Lung microvascular endothelial cell (primary cell): ENCODE results near the gene MOGAT2. TPM values are rescaled to one million over a fixed set of nuclear protein-coding genes. Genes with fewer than 3 reads are reported as not detected.
A peak's percentile ranks its signal among the peaks of the same experiment; 100 is the strongest.
"Not testable (repeated sequence)": the region's sequence is repeated elsewhere in the genome, so short reads cannot be mapped to it uniquely, and the experiment has no call there.

Source experiments
- DNase-seq, 2 donors: peaks; one replicate each; pipeline versions ENCODE4 v3.0.0 to v3.0.0-alpha.2; 2010; ENCODE audit warnings: low read depth in 2 of 2
- total RNA-seq: library from RNA; depleted of rRNA; stranded (reverse); fragments of >200 nt; gene quantifications from 2 replicates; pipeline ENCODE4 v1.2.1, GENCODE V29; 2014

MOGAT2 gene
- total RNA-seq, 1 donor from 2014 or later, result not detected

DNA sequence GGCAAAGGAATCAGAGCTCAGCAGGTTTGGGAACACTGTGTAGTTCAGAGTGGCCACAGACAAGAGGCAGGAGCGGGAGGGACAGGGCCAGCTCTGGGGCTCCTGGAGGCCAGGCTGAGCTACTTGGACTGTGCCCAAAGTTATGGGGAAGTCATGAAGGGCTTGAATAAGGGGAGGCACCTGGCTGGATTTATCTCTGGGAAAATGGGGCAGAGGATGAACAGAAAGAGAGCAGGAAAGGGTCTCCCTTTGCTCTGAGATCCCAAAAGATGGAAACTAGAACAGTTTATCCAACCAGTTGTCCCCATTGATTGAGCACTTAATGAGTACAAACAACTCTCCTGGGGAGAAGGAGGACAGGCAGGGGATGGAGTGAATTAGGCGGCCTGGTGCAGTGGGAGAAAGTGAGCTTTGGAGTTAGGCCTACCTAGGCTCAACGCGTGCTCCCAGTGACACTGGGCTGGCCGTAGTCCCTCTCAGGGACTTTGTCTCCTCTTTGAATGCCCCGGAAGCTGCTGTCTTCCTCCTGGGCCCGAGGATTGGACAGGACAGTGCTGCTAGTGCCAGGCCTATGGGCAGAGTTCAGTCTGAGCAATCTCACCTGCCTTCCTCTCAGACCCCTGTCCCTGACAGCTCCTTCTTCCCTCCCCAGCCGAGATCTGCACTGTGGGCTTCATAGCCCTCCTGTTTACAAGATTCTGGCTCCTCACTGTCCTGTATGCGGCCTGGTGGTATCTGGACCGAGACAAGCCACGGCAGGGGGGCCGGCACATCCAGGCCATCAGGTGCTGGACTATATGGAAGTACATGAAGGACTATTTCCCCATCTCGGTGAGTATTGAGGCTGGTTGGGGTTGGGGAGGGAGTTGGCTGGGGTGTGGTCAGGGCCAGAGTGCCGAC lies 2.0 kb downstream of the MOGAT2 start:
- DNase-seq, result no peak

DNA sequence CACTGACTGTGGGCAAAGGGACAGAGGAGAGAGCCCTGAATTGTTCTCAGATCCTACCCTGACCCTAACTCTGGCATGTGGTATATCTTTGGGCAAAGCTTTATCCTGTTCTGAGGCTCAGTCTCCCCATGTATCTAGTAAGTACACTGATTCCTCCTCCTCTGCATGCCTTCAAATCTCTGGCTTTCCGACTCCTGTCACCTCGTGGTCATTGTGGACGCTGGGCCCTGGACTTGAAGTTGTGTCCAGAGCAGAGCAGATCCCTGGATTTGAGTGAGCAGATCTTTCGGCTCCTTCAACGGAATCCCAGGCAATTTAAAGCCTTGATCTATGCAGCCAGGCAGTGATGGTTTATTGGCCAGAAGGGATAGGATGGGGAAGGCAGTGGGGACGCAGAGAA lies 3.0 kb downstream of the MOGAT2 start:
- no peak for DNase-seq

GRCh38 chr11:75721852-75722668 lies 4.4 kb downstream of the MOGAT2 start:
- DNase-seq, result peak in 1 of 2 donors; percentile 22

DNA sequence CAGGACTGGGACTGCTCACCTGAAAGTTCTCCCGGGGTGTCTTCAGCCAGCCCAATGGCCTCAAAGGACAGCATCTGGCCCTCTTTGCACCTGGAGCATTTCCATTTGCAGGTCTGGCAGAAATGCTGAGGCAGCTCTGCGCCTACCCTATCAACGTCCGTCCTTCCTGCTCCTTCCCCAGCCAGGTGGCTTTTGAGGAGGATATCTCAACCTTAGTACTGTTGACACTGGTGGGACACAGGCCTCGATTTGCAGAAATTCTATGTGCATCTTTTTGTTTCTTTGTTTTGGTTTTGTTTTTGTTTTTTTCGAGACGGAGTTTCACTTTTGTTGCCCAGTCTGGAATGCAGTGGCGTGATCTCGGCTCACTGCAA lies 5.0 kb downstream of the MOGAT2 start:
- DNase-seq, result no peak

DNA sequence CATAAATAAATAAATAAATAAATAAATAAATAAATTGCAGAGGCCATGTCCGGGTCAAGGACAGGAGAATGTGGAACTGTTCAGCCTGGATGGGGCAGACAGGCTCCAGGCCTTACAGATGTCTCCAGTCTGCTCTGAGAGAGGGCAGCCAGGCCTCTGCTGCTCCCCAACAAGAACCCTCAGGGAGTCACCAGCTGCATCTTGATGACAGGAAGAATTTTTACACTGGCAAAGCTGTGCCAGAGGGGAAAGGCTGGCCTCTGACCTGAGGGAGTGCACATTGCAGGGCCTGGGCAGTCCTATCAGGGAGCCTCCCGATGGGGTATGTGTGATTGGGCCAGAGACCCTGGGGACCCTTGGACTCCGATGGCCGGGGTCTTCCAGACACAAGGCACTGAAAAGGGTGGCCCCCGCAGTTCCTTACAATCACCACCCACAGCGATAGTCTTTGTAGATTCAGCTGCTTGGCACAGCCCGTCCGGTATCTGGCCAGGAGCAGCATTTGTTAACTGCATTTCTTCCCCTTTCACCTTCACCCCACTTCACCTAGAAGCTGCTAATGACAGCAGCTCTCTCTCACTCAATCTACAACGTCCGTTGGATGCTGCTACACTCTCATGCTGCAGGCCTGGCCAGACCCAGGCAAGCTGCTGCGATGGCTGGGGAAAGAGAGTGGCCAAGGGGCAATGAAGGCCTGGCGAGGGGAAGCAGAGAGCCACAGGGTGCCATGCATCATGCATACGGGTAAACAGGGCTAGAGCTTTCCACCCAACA lies 8.1 kb downstream of the MOGAT2 start:
- no peak for DNase-seq

- no peak for DNase-seq
Measured at GRCh38 chr11:75728992-75729391, 11.4 kb downstream of the MOGAT2 start.

GRCh38 chr11:75731095-75731494 lies 13.5 kb downstream of the MOGAT2 start:
- DNase-seq, result no peak

DNA sequence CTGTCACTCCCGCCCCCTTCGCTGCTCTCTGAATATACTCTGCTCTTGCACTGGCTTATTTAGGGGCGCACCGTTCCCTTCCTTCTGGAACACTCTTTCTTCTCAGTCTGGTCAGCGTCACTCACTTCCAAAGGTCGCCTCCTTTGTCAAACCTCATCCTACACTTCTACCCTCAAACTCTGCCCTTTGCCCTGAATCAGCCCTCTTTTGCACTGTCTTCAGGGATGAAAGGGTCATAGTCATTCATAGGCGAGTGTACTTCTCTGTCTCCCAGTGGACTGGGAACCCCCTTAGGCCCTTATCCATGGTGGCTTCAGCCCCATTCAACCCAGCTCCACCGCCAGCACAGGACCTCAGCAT lies 15.4 kb downstream of the MOGAT2 start:
- no peak for DNase-seq

GRCh38 chr11:75733431-75734107 lies 15.9 kb downstream of the MOGAT2 start:
- DNase-seq, result no peak

DNA sequence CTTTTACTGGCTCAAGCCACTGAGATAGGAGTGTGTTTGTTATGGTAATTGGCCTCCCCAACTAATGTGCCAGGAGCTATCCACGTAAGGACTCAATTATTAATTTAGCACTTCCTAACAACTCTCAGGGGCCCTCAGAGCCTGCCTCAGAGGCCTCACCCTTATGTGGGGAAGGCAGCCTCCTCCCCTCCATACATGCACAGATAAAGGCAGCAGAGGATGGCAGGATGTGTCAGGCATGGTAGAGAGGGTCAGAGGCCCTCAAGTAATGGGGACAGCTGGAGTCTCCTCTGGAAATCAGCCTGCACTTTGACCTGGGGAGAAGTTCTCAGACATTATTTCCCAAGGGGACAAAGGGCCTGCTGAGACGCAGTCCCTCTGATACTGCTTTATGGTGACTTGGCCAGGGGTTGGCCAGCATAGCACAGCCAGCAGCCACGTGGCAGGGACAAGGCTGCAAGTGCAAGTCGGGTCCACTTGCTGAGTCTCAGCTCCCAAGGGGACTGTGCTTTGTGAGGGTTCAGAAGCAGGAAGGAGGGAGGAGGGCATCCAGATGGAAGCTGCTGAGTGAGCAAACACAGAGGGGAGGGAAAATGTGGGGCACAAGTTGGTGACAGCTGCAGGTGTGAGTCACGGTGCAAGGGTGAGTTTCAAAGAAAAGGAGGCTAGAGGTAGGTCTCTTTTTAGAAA lies 17.0 kb downstream of the MOGAT2 start:
- DNase-seq, result no peak

DNA sequence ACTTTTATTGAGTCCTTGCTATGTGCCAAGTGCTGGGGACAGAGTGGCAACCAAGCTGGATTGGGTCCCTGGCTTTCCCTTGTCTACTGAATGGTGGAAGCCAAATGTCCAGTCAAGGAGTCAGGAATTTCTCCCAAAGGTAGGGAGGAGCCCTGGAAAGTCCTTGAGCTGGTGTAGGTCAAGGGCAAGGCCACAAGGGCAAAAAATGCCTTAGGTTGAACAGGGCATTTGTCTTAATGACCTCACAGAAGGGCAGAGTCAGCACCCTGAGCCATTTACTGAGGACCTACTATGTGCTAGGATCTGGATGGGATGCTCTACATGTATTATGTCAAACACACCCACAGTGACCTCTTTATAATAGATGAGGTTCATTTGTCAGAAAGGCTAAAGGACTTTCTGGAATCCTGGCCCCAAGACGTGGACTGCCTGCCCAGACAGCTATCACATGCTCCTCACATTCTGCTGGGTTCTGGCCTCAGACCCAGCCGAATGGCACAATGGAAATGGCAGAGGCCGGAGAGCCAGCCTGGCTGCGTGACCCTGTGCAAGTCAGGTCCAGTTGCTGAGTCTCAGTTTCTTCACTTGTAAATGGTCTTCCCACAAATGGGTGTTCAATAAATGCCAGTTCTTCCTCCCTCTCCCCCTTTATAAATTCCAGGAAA lies 17.7 kb downstream of the MOGAT2 start:
- DNase-seq, result no peak

DNA sequence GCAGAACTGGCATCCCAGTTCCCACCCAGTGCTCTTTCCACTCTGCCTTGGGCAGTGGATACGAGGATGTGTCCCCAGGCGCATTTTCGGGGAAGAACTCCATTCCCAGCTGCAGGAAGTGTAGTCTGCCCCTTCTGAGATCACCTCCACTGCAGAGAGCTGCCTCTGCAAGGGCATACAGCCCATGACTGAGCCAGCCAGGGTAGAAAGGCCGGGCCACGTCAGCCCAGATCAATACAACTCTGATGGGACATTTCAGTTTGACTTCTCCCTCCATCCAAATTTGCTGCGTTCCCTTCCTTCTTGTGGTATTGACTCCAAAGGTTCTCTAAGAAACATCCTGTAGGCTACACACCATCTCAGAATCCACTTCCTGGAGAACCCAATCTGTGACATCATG lies 19.7 kb downstream of the MOGAT2 start:
- DNase-seq, result no peak

DNA sequence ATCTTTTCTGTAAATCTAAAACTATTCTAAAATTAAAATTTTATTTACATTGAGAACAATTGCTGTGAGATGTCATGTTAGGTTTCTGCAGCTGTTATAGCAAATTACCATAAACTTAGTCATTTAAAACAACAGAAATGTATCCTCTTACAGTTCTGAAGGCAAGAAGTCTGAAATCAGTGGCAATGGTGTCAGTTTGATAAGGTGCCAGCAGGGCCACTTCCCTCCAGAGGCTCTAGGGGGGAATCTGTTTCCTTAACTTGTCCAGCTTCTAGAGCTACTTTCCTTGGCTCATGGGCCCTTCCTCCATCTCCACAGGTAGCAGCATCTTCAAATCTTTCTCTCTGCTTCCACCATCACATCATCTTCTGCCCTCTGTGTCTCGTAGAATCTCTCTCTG lies 23.0 kb downstream of the MOGAT2 start:
- DNase-seq, result no peak

GRCh38 chr11:75743159-75743558 lies 25.5 kb downstream of the MOGAT2 start:
- not testable (repeated sequence) for DNase-seq

DNA sequence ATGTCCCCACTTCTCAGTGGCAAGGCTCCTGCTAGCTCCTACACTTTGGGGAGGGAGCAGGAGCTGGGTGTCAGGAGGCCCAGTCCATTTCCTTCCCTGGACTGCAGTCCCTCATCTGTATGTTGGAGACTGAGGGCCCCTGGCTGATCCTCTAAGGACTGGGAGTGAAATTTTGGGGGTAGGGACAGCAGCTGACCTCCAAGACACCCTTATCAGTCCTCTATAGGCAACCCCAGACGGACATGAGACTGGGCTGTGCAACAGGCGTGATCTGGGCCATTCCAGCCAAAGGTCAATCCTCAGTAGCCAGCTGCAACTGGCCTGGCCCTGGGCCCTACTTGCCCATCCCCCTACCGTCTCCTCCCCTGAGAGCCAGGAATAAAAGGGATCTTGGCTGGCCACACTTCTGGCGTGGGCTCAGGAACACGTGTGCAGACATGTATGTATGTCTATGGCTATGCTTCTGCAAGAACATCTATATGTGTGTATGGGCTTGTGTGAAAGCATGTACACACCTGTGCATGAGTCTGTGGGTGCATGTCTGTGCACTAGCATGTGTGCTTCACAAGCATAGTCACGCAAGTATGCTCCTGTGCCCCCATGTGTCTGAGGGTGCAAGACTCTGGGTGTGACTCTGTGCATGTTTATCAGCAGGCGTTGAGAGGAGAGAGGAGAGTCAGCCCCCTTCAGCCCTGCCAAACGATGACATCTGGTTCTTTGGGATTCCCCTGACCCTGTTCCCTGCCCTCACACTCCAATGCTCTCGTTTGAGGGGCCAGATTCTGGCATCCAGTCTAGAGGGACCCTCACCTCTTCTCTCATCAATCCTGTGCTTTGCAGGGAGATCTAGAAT lies 26.3 kb downstream of the MOGAT2 start:
- no peak for DNase-seq

DNA sequence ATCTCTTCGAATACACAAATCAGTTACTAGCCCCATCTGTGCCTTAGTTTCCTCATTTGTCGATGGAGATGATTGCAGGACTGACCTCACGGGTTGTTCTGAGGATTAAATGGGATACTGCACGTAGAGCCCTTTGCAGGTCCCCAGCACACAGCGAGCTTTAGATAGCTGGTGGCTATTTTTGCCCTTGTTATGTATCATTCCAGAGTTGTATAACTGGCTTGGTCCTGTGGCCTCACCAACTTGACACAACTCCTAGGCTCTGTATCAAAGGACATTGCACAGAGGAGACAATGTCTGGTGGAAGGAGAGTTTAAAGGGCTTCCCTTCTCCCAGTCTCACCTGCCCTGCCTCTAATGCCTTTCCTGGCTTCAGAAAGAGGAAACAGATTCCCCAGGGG lies 28.2 kb downstream of the MOGAT2 start:
- no peak for DNase-seq

GRCh38 chr11:75748729-75749273 lies 31.2 kb downstream of the MOGAT2 start:
- DNase-seq, result not testable (repeated sequence)

DNA sequence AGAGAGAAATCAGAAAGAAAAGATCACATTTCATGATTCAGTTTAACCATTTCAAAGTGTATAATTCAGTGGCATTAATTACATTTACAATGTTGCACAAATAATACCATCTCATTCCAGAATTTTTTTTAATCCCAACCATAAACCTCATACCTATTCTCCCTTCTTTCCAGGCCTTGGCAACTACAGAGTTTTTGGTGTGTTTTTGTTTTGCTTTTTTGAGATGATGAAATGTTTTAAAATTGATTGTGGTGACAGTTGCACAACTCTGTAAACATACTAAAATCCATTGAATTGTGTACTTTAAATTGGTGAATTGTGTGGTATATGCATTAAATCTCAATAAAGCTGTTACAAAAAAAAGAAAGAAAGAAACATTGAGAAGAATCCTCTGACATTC lies 37.3 kb downstream of the MOGAT2 start:
- not testable (repeated sequence) for DNase-seq

- no peak for DNase-seq
Measured at GRCh38 chr11:75757651-75758050, 40.0 kb downstream of the MOGAT2 start.
